ENCODE measurements around the gene COL11A1.

GRCh38 chr1:102875756-102876155 lies 232.6 kb downstream of the COL11A1 start:
- no peak for TF ChIP-seq ZBTB20 (CRISPR knock-in tag; IDR thresholded peaks at IDR 0.05; ENCODE audit: borderline replicate concordance, low read depth)
- TF ChIP-seq, protein P1, sequence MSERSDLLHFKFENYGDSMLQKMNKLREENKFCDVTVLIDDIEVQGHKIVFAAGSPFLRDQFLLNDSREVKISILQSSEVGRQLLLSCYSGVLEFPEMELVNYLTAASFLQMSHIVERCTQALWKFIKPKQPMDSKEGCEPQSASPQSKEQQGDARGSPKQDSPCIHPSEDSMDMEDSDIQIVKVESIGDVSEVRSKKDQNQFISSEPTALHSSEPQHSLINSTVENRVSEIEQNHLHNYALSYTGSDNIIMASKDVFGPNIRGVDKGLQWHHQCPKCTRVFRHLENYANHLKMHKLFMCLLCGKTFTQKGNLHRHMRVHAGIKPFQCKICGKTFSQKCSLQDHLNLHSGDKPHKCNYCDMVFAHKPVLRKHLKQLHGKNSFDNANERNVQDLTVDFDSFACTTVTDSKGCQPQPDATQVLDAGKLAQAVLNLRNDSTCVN (CRISPR knock-in tag; IDR thresholded peaks at IDR 0.05; ENCODE audit: borderline replicate concordance), result no peak
- TF ChIP-seq ZNF777 (CRISPR knock-in tag; IDR thresholded peaks at IDR 0.05), result no peak
- no peak for TF ChIP-seq JUN (CRISPR knock-in tag; IDR thresholded peaks at IDR 0.05)
- TF ChIP-seq CTCF (CRISPR knock-in tag; IDR thresholded peaks at IDR 0.05), result no peak
- no peak for TF ChIP-seq DRAP1 (CRISPR knock-in tag; IDR thresholded peaks at IDR 0.05)
- TF ChIP-seq KDM1A (CRISPR knock-in tag; IDR thresholded peaks at IDR 0.05), result no peak
- no peak for TF ChIP-seq ZBTB33 (CRISPR knock-in tag; IDR thresholded peaks at IDR 0.05)
- TF ChIP-seq SSRP1 (CRISPR knock-in tag; IDR thresholded peaks at IDR 0.05), result no peak
- no peak for TF ChIP-seq GTF2F1 (IDR thresholded peaks at IDR 0.05; ENCODE audit: low read length)
- TF ChIP-seq RAD21 (CRISPR knock-in tag; IDR thresholded peaks at IDR 0.05), result no peak
- no peak for TF ChIP-seq ZNF678 (CRISPR knock-in tag; IDR thresholded peaks at IDR 0.05)
- no peak for TF ChIP-seq ZBTB39 (CRISPR knock-in tag; IDR thresholded peaks at IDR 0.05)
